NCI-H1694 (cell line): Measurements from ENCODE around the gene TNKS1BP1.
"Not testable (repeated sequence)": the region's sequence is repeated elsewhere in the genome, so short reads cannot be mapped to it uniquely, and the experiment has no call there.

Experiments used
- DNase-seq: peaks from one replicate; lab custom pipeline; 2025; lab: John Stamatoyannopoulos, UW

TNKS1BP1 gene

GRCh38 chr11:57353446-57353845 lies 28.7 kb upstream of the TNKS1BP1 start:
- DNase-seq: no peak

- DNase-seq: no peak
These were observed 28.3 kb upstream of the TNKS1BP1 start for GRCh38 chr11:57353036-57353435.

- no peak for DNase-seq
These were observed 24.9 kb upstream of the TNKS1BP1 start for GRCh38 chr11:57349491-57350274.

GRCh38 chr11:57348636-57349313 lies 24.0 kb upstream of the TNKS1BP1 start:
- DNase-seq: no peak

GRCh38 chr11:57348052-57348451 lies 23.3 kb upstream of the TNKS1BP1 start:
- DNase-seq: no peak

- no peak for DNase-seq
These were observed 22.6 kb upstream of the TNKS1BP1 start for GRCh38 chr11:57347336-57347735.

- peak; percentile 77 for DNase-seq
These were observed 20.9 kb upstream of the TNKS1BP1 start for GRCh38 chr11:57345555-57346211.

GRCh38 chr11:57344826-57345225 lies 20.1 kb upstream of the TNKS1BP1 start:
- DNase-seq: no peak

- DNase-seq: no peak
These were observed 19.1 kb upstream of the TNKS1BP1 start for GRCh38 chr11:57343825-57344224.

- no peak for DNase-seq
These were observed 17.9 kb upstream of the TNKS1BP1 start for GRCh38 chr11:57342702-57343101.

GRCh38 chr11:57341250-57341808 lies 16.6 kb upstream of the TNKS1BP1 start:
- no peak for DNase-seq

- DNase-seq: no peak
These were observed 15.4 kb upstream of the TNKS1BP1 start for GRCh38 chr11:57340039-57340615.

- DNase-seq: no peak
These were observed 14.6 kb upstream of the TNKS1BP1 start for GRCh38 chr11:57339328-57339727.

GRCh38 chr11:57338142-57338541 lies 13.4 kb upstream of the TNKS1BP1 start, which contains the start of gene P2RX3:
P2RX3 (plus strand) TSS chr11:57338352; CDS start chr11:57338551, 199 bp downstream.
- no peak for DNase-seq

GRCh38 chr11:57336856-57337255 lies 12.1 kb upstream of the TNKS1BP1 start:
- DNase-seq: not testable (repeated sequence)

- DNase-seq: no peak
These were observed 11.4 kb upstream of the TNKS1BP1 start for GRCh38 chr11:57336111-57336666.

- peak; percentile 57 for DNase-seq
These were observed 10.8 kb upstream of the TNKS1BP1 start, which contains the start of gene SSRP1 for GRCh38 chr11:57335343-57336110. SSRP1 (minus strand) TSS chr11:57335892; CDS start chr11:57335121, 771 bp downstream.

- no peak for DNase-seq
These were observed 10.2 kb upstream of the TNKS1BP1 start for GRCh38 chr11:57335023-57335342.

GRCh38 chr11:57332694-57333440 lies 8.1 kb upstream of the TNKS1BP1 start:
- DNase-seq: no peak

GRCh38 chr11:57331720-57332119 lies 7.0 kb upstream of the TNKS1BP1 start:
- no peak for DNase-seq
